Thyroid gland (tissue), 4 donors: ENCODE measurements around the gene KLK15. TPM values are rescaled to one million over a fixed set of nuclear protein-coding genes. Genes with fewer than 3 reads are reported as not detected.

Experiments used
- DNase-seq, 2 donors: peaks; one replicate each; pipeline ENCODE4 v3.0.0-alpha.2; 2019
- H3K27ac ChIP-seq, 3 donors: fragments of 200-600 bp; sonication (generic); 1 replicate in 2 of 3; 2 replicates in 1 of 3; pipeline ENCODE4 v1.5.1; 2016 to 2019; ENCODE audit warnings: mild to moderate bottlenecking in 1 of 3, moderate library complexity in 1 of 3
- H3K27me3 ChIP-seq: fragments of 200-600 bp; sonication (generic); one replicate; pipeline ENCODE4 v1.5.1; 2019
- H3K36me3 ChIP-seq, 2 donors: fragments of 200-600 bp; sonication (generic); one replicate each; pipeline ENCODE4 v1.5.1; 2016 to 2019
- H3K4me1 ChIP-seq, 2 donors: fragments of 200-600 bp; sonication (generic); one replicate each; pipeline ENCODE4 v1.5.1; 2017 to 2019
- H3K4me3 ChIP-seq, 3 donors: fragments of 200-600 bp; sonication (generic); replicated peaks in 1 of 3; 1 replicate in 2 of 3; 2 replicates in 1 of 3; pipeline ENCODE4 v1.5.1; 2016; ENCODE audit warnings: mild to moderate bottlenecking in 1 of 3
- H3K9me3 ChIP-seq: fragments of 200-600 bp; sonication (generic); one replicate; pipeline ENCODE4 v1.5.1; 2017
- POLR2A ChIP-seq, 2 donors: fragments of 450-650 bp; IDR thresholded peaks; one replicate each; pipeline ENCODE4 v1.6.1; 2017; ENCODE audit warnings: antibody characterized with exemption in 2 of 2, mild to moderate bottlenecking in 2 of 2, moderate library complexity in 1 of 2
- WGBS, 2 donors: methylation state at CpG; one replicate each; pipeline ENCODE4 v1.1.5; 2017; 5-methylcytosine and 5-hydroxymethylcytosine counted together
- intact Hi-C: fragments of 100-400 bp; cut with DNase I; formaldehyde crosslinking; loops from one replicate; pipeline ENCODE4 v1.15.1; 2023
- small RNA-seq: library from RNA; depleted of rRNA; stranded (forward); fragments of <200 nt; gene quantifications from one replicate; pipeline ENCODE3, GENCODE V24; 2016
- total RNA-seq, 4 donors: library from RNA; depleted of rRNA; stranded (reverse); fragments of >200 nt; gene quantifications; one replicate each; pipeline ENCODE4 v1.2.3, GENCODE V29; 2016
- TF ChIP-seq, protein P1 (sequence below), 6 experiments: fragments of 200-600 bp in 3 of 6; fragments of 450-650 bp in 3 of 6; sonication (generic) in 3 of 6; IDR thresholded peaks; one replicate each; pipeline ENCODE4 v1.5.1; 2016 to 2019; ENCODE audit warnings: antibody characterized with exemption in 6 of 6, mild to moderate bottlenecking in 2 of 6, inconsistent platforms in 1 of 6, moderate library complexity in 1 of 6

KLK15 gene
- total RNA-seq, 4 donors from 2014 or later: 0.81 to 2.8 (median 1.8) TPM; not detected in 1

DNA sequence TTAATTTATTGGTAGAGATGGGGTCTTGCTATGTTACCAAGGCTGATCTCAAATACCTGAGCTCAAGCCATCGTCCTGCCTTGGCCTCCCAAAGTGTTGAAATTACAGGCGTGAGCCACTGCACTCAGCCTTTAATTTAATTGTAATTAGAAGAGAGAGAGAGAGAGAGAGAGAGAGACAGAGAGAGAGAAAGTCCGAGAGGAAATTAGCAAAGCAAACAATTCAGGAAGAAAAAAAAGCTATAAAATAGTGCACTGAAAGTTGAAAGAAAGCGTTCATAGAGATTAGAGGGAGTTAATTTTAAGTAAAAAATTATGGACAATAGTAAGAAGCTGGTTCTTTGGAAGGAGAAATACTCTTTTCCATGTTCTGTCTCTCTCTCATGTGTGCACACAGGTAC is 56.1 kb downstream of the KLK15 start:
- intact Hi-C loops: no loop called here
- Histone ChIP-seq H3K4me1 (no peaks in the 10 kb centered on the region), H3K4me3 (no peak overlapping the region), H3K36me3 (no peaks in the 10 kb centered on the region), H3K9me3 (no peaks in the 10 kb centered on the region), H3K27ac (no peak overlapping the region), H3K27me3 (peaks cover 19% of the 10 kb centered on the region)
- no peak for DNase-seq
- 42% methylated on average over 4 of the region's 4 CpGs for WGBS, 2 donors
- TF ChIP-seq POLR2A (IDR thresholded peaks at IDR 0.05): no peak
- TF ChIP-seq, protein P1, sequence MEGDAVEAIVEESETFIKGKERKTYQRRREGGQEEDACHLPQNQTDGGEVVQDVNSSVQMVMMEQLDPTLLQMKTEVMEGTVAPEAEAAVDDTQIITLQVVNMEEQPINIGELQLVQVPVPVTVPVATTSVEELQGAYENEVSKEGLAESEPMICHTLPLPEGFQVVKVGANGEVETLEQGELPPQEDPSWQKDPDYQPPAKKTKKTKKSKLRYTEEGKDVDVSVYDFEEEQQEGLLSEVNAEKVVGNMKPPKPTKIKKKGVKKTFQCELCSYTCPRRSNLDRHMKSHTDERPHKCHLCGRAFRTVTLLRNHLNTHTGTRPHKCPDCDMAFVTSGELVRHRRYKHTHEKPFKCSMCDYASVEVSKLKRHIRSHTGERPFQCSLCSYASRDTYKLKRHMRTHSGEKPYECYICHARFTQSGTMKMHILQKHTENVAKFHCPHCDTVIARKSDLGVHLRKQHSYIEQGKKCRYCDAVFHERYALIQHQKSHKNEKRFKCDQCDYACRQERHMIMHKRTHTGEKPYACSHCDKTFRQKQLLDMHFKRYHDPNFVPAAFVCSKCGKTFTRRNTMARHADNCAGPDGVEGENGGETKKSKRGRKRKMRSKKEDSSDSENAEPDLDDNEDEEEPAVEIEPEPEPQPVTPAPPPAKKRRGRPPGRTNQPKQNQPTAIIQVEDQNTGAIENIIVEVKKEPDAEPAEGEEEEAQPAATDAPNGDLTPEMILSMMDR (IDR thresholded peaks at IDR 0.05): no peak

DNA sequence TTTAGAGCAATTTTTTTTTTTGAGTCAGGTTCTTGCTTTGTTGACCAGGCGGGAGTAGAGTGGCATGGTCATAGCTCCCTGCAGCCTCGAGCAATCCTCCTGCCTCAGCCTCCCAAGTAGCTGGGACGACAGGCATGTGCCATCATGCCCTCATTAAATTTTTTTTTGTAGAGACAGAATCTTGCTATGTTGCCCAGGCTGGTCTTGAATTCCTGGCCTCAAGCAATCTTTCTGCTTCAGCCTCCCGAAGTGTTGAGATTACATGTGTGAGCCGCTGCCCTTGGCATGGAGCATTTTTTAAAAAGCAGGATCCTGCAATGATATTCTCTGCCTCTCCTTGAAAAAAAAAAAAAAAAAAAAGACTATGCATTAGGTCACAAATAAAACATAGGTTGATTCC is 57.2 kb downstream of the KLK15 start:
- TF ChIP-seq POLR2A (IDR thresholded peaks at IDR 0.05): no peak
- TF ChIP-seq, protein P1 (IDR thresholded peaks at IDR 0.05): no peak
- Histone ChIP-seq H3K9me3 (no peaks in the 10 kb centered on the region), H3K4me1 (no peaks in the 10 kb centered on the region), H3K36me3 (no peaks in the 10 kb centered on the region), H3K27me3 (peaks cover 19% of the 10 kb centered on the region), H3K27ac (no peak overlapping the region), H3K4me3 (no peak overlapping the region)
- intact Hi-C loops: no loop called here
- WGBS, 2 donors: 83 to 84% methylated on average over 5 of the region's 5 CpGs
- DNase-seq: no peak

Small RNA genes lying within 50 kb of the gene (small RNA-seq; reads per million reads assigned to genes)
- gene SNORD88A (230 reads per million, percentile 97 among the genes with 10 or more reads in this experiment), gene SNORD88B (not detected), gene SNORD88C (not detected)

Other genes starting within 250 kb of the KLK15 start
- 1 to 10 TPM in 2 of 4 donors, under 1 TPM in 1, not detected in 1; 0.67 to 1.4 (median 1.3) TPM for gene SYT3, start 193.7 kb downstream of the KLK15 start, total RNA-seq
- gene C19orf81, start 184.1 kb downstream of the KLK15 start, total RNA-seq: 1 to 10 TPM in 1 of 4 donors, not detected in 3; 1.7 TPM
- gene SHANK1, start 113.8 kb downstream of the KLK15 start, total RNA-seq: under 1 TPM in 2 of 4 donors, not detected in 2; 0.10 to 0.45 TPM
- 10 to 100 TPM in 1 of 4 donors, 1 to 10 TPM in 3; 5.0 to 16.0 (median 8.9) TPM for gene CLEC11A, start 110.2 kb downstream of the KLK15 start, total RNA-seq
- not detected for gene GPR32, start 63.1 kb downstream of the KLK15 start, total RNA-seq
- gene ACP4, start 43.2 kb downstream of the KLK15 start, total RNA-seq: not detected
- gene KLK1, start 9.8 kb downstream of the KLK15 start, total RNA-seq: 1 to 10 TPM in 2 of 4 donors, under 1 TPM in 1, not detected in 1; 0.67 to 6.6 (median 6.1) TPM
- 1 to 10 TPM in 1 of 4 donors, under 1 TPM in 1, not detected in 2; 0.54 to 1.3 TPM for gene KLK3, start 21.3 kb upstream of the KLK15 start, total RNA-seq
- gene KLK2, start 39.9 kb upstream of the KLK15 start, total RNA-seq: 10 to 100 TPM in 1 of 4 donors, 1 to 10 TPM in 3; 2.8 to 11.0 (median 5.0) TPM
- gene KLK4, start 77.8 kb upstream of the KLK15 start, total RNA-seq: 1 to 10 TPM in 3 of 4 donors, not detected in 1; 1.1 to 3.1 (median 1.9) TPM
- under 1 TPM in 1 of 4 donors, not detected in 3; 0.44 TPM for gene KLK5, start 119.5 kb upstream of the KLK15 start, total RNA-seq
- gene KLK6, start 136.0 kb upstream of the KLK15 start, total RNA-seq: not detected
- under 1 TPM in 2 of 4 donors, not detected in 2; 0.34 to 0.89 TPM for gene KLK7, start 150.3 kb upstream of the KLK15 start, total RNA-seq
- gene KLK8, start 168.0 kb upstream of the KLK15 start, total RNA-seq: under 1 TPM in 1 of 4 donors, not detected in 3; 0.78 TPM
- under 1 TPM in 1 of 4 donors, not detected in 3; 0.63 TPM for gene KLK10, start 186.1 kb upstream of the KLK15 start, total RNA-seq
- gene KLK11, start 193.0 kb upstream of the KLK15 start, total RNA-seq: under 1 TPM in 2 of 4 donors, not detected in 2; 0.40 to 0.93 TPM
- not detected for gene KLK12, start 201.4 kb upstream of the KLK15 start, total RNA-seq
- gene KLK13, start 231.5 kb upstream of the KLK15 start, total RNA-seq: under 1 TPM in 2 of 4 donors, not detected in 2; 0.22 to 0.73 TPM
- gene KLK14, start 249.3 kb upstream of the KLK15 start, total RNA-seq: not detected